Activated B cell treated with CpG ODN at 0.5 μM for 24 hours (primary cell): ENCODE measurements around the gene PREX1. TPM values are rescaled to one million over a fixed set of nuclear protein-coding genes. Genes with fewer than 3 reads are reported as not detected.
A peak's percentile ranks its signal among the peaks of the same experiment; 100 is the strongest.
"Not testable (repeated sequence)": the region's sequence is repeated elsewhere in the genome, so short reads cannot be mapped to it uniquely, and the experiment has no call there.

Source experiments
- ATAC-seq: fragments of 200-7000 bp; cut with Tn5 transposase; one replicate; pipeline ENCODE4 v1.10.0; 2021; ENCODE audit warnings: low read depth, mild to moderate bottlenecking, moderate library complexity
- CTCF ChIA-PET: fragments of 350-600 bp; sonication (Branson Sonifier 250); formaldehyde crosslinking; loops from one replicate; lab custom pipeline; 2021; ENCODE audit warnings: antibody characterized with exemption; lab: Charles Lee
- POLR2A ChIA-PET: fragments of 350-600 bp; sonication (Branson Sonifier 250); formaldehyde crosslinking; loops from one replicate; lab custom pipeline; 2021; ENCODE audit warnings: antibody characterized with exemption; lab: Charles Lee
- DNase-seq: peaks from one replicate; pipeline ENCODE4 v3.0.0; 2022
- H3K27ac Mint-ChIP-seq: one replicate; pipeline ENCODE4 v1.8.0; 2020; ENCODE audit warnings: mixed read lengths
- H3K27me3 Mint-ChIP-seq: one replicate; pipeline ENCODE4 v1.8.0; 2021; ENCODE audit warnings: mixed read lengths
- H3K36me3 Mint-ChIP-seq: one replicate; pipeline ENCODE4 v1.8.0; 2021; ENCODE audit warnings: low read depth, mixed read lengths
- H3K4me1 Mint-ChIP-seq: one replicate; pipeline ENCODE4 v1.8.0; 2021; ENCODE audit warnings: mixed read lengths
- H3K4me3 Mint-ChIP-seq: one replicate; pipeline ENCODE4 v1.8.0; 2020; ENCODE audit warnings: mild to moderate bottlenecking, mixed read lengths
- H3K9me3 Mint-ChIP-seq: one replicate; pipeline ENCODE4 v1.8.0; 2020; ENCODE audit warnings: mixed read lengths
- intact Hi-C: fragments of 100-400 bp; cut with micrococcal nuclease; formaldehyde crosslinking; loops from one replicate; pipeline ENCODE4 v1.15.1; 2024
- total RNA-seq: library from RNA; stranded (reverse); gene quantifications from 2 replicates; pipeline ENCODE4 v1.2.3, GENCODE V29; 2022
- TF ChIP-seq, protein P1 (sequence below): fragments of 200-600 bp; IDR thresholded peaks from one replicate; pipeline ENCODE4 v1.8.0; 2022; ENCODE audit warnings: antibody characterized with exemption, mild to moderate bottlenecking

PREX1 gene
- 65.0 and 71.4 TPM in 2 replicates for total RNA-seq

DNA sequence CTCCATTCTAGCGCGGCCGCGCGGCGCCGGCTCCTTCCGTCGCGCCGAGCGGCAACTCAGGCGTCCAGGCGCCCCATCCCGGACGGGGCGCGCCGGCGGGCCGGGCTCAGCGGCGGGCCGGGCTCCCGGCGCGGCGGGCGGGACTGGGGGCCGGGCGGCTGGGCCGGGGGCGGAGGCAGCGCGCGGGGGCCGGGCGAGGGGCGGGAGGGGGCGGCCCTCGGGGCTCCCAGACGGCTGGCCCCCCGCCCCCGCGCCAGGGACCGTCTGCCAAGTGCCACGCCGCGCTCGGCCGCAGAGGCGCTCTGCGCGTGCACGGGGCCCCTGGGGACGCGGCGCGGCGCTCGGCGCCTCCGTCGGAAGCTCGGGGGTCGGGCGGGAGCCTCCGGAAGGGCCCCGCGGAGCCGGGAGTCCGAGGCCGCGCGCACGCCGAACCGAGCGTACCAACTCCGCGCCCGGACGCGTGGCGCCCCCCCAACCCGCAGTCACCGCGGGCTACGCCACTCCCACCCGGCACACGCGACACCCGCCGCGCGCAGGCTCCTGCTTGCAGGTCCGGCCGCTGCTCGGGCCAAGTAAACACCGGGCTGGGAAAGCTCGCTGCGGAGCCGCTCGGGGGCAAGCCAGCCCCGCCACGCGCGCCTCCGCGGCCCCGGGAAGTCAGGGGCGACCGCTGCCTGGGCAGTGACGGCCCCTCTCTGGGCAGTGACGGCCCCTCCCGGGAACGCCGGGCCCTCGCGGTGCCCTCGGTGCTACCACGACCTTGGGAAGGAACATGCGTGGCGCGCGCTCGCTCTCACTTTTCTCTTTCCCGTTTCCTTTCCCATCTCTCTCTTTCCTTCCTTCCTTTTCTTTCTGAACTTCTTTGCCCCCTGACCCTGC, at the start of gene PREX1:
Gene PREX1, minus strand, starts transcription at position 145 of the 879 bp plus-strand sequence. Its CDS starts 139 bp downstream, at position 6.
- Mint-ChIP-seq H3K9me3 (no peaks in the 10 kb centered on the region), H3K27me3 (no peaks in the 10 kb centered on the region), H3K36me3 (peaks cover 8% of the 10 kb centered on the region), H3K27ac (peak within 1 kb of the TSS; percentile 95), H3K4me3 (peak within 1 kb of the TSS; percentile 95), H3K4me1 (peaks cover 42% of the 10 kb centered on the region)
- POLR2A ChIA-PET, result interaction anchor here (0.5 to 3.8 kb wide), 30 partner anchors 10 to 222 kb away, joined by 3 to 41 read pairs (median 4); no protein-coding TSS in a partner anchor
- ATAC-seq (peak; percentile 65), DNase-seq (peak; percentile 93)
- CTCF ChIA-PET, result interaction anchor here (1.0 to 2.0 kb wide), 5 partner anchors 31 to 170 kb away, joined by 3 to 12 read pairs (median 6); no protein-coding TSS in a partner anchor
- intact Hi-C loops, result loop anchor here (1.0 to 10.0 kb wide), 8 partner anchors 18 to 447 kb away; partner anchors contain the start of gene ZNFX1
- TF ChIP-seq, protein P1, sequence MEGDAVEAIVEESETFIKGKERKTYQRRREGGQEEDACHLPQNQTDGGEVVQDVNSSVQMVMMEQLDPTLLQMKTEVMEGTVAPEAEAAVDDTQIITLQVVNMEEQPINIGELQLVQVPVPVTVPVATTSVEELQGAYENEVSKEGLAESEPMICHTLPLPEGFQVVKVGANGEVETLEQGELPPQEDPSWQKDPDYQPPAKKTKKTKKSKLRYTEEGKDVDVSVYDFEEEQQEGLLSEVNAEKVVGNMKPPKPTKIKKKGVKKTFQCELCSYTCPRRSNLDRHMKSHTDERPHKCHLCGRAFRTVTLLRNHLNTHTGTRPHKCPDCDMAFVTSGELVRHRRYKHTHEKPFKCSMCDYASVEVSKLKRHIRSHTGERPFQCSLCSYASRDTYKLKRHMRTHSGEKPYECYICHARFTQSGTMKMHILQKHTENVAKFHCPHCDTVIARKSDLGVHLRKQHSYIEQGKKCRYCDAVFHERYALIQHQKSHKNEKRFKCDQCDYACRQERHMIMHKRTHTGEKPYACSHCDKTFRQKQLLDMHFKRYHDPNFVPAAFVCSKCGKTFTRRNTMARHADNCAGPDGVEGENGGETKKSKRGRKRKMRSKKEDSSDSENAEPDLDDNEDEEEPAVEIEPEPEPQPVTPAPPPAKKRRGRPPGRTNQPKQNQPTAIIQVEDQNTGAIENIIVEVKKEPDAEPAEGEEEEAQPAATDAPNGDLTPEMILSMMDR, result no peak

- intact Hi-C loops, result loop anchor here (1.0 to 2.0 kb wide), 4 partner anchors 17 to 220 kb away; partner anchors contain the start of gene PREX1
- Mint-ChIP-seq H3K4me1 (peaks cover 41% of the 10 kb centered on the region), H3K27me3 (no peaks in the 10 kb centered on the region), H3K27ac (no peak overlapping the region), H3K9me3 (no peaks in the 10 kb centered on the region), H3K4me3 (no peak overlapping the region), H3K36me3 (no peaks in the 10 kb centered on the region)
- TF ChIP-seq, protein P1, result no peak
- DNase-seq (no peak), ATAC-seq (no peak)
- ChIA-PET POLR2A (interaction anchor here (1.2 to 2.2 kb wide), 4 partner anchors 27 to 220 kb away, joined by 3 to 6 read pairs (median 4); partner anchors contain the start of gene PREX1), CTCF (interaction anchor here (0.7 to 3.2 kb wide), 6 partner anchors 49 to 220 kb away, joined by 3 to 26 read pairs (median 4); partner anchors contain the start of gene PREX1)
Measured at GRCh38 chr20:48877304-48877703, 49.5 kb upstream of the PREX1 start.

DNA sequence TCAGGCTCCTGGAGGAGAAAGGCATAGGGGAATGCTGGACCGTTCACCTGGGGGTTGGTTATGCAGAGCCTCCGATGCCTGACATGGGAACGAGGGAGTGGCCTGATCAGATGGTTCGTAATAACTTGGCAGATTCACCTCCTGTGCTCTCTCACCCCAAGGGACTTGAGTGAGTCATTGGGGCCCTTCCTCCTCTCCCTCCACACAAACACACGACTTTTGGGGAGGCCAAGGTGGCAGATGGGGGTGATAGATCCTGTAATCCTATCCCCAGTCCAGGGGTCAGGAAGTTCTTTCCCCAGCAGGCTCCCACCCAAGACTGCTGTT, 48.1 kb upstream of the PREX1 start:
- Mint-ChIP-seq H3K36me3 (no peaks in the 10 kb centered on the region), H3K4me3 (no peak overlapping the region)

DNA sequence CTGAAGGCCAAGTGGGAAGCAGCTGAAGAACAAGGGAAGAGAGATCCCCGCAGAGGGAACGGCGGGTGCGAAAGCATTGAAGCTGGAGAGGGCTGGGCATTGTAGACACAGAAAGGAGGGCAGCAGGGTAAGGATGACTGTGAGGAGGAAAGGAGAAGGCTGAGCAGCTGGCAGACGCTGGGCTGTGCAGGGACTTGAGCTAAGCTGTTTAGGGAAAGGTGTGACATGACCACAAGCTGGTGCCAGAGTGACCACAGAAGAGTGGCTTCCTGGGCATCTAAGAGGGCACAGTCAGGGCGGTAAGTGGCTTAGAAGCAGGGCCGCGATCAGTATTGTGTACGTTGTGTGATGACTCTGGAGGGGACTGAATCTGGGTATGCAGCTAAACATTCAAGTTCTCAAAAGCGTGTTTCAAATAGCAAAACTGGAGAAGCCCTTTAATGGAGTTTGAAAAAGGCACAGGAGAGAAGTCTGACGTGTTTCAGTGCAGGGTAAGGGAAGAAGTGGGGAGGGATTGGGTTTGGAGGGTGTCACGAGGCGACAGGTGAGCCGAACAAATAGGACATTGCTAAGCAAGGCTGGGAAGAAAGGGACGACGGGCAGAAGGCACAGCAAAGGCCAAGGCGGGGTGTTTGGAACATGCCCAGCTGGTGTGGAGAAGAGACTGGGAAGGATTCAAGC, 47.6 kb upstream of the PREX1 start:
- intact Hi-C loops, result no loop called here
- TF ChIP-seq, protein P1, result no peak
- Mint-ChIP-seq H3K27me3 (no peaks in the 10 kb centered on the region), H3K27ac (peak overlapping the region; percentile 36), H3K36me3 (no peaks in the 10 kb centered on the region), H3K4me3 (no peak overlapping the region), H3K4me1 (peaks cover 44% of the 10 kb centered on the region), H3K9me3 (no peaks in the 10 kb centered on the region)
- ATAC-seq (no peak), DNase-seq (no peak)
- ChIA-PET CTCF (interaction anchor here (1.1 to 3.2 kb wide), 2 partner anchors 218 to 226 kb away, joined by 3 to 26 read pairs; no protein-coding TSS in a partner anchor), POLR2A (interaction anchor here (1.0 to 1.9 kb wide), 4 partner anchors 34 to 48 kb away, joined by 3 to 4 read pairs (median 4); no protein-coding TSS in a partner anchor)

More for the DNA sequence above, 48.1 kb upstream of the PREX1 start:
- intact Hi-C loops, result loop anchor here (2.0 kb wide), 3 partner anchors 15 to 49 kb away; partner anchors contain the start of gene PREX1
- CTCF ChIA-PET, result interaction anchor here (0.9 to 3.2 kb wide), 3 partner anchors 30 to 227 kb away, joined by 3 to 26 read pairs (median 3); no protein-coding TSS in a partner anchor
- ATAC-seq (peak; percentile 84), DNase-seq (peak; percentile 25)
- TF ChIP-seq, protein P1, result no peak
- no peaks in the 10 kb centered on the region for H3K9me3 Mint-ChIP-seq
- POLR2A ChIA-PET, result interaction anchor here (0.9 to 1.4 kb wide), 4 partner anchors 29 to 48 kb away, joined by 3 to 6 read pairs (median 3); partner anchors contain the start of gene PREX1
- H3K27me3 Mint-ChIP-seq, result no peaks in the 10 kb centered on the region
- peaks cover 44% of the 10 kb centered on the region for H3K4me1 Mint-ChIP-seq
- H3K27ac Mint-ChIP-seq, result peak overlapping the region; percentile 36

GRCh38 chr20:48869442-48869841, 41.6 kb upstream of the PREX1 start:
- DNase-seq, H3K36me3 Mint-ChIP-seq, H3K9me3 Mint-ChIP-seq, CTCF ChIA-PET, intact Hi-C loops, H3K4me3 Mint-ChIP-seq, ATAC-seq, POLR2A ChIA-PET, H3K27ac Mint-ChIP-seq, H3K27me3 Mint-ChIP-seq: not testable (repeated sequence)
- peaks cover 32% of the 10 kb centered on the region for H3K4me1 Mint-ChIP-seq
